Endometrium (tissue), 2 donors: ENCODE results near the gene RAB26.

Source experiments
- FAIRE-seq: peaks from 2 replicates; lab custom pipeline; 2012; peaks lifted over from hg19 to GRCh38; lab: Jason Lieb, UNC
- donor health status: control.
- donor health status: control.

Gene RAB26

GRCh38 chr16:2159175-2159838 is 10.9 kb downstream of the RAB26 start:
- FAIRE-seq, result no peak

GRCh38 chr16:2160915-2161551 is 12.6 kb downstream of the RAB26 start:
- FAIRE-seq, result no peak

- FAIRE-seq, result no peak
Measured at GRCh38 chr16:2161911-2162310, 13.5 kb downstream of the RAB26 start.

- FAIRE-seq, result no peak
Measured at GRCh38 chr16:2162676-2163118, 14.3 kb downstream of the RAB26 start.

- FAIRE-seq, result no peak
Measured at GRCh38 chr16:2163211-2163881, 14.9 kb downstream of the RAB26 start.

- no peak for FAIRE-seq
Measured at GRCh38 chr16:2165861-2166260, 17.4 kb downstream of the RAB26 start.

GRCh38 chr16:2166263-2167067 is 18.0 kb downstream of the RAB26 start:
- no peak for FAIRE-seq

GRCh38 chr16:2167068-2167638 is 18.7 kb downstream of the RAB26 start:
- FAIRE-seq, result no peak

- FAIRE-seq, result no peak
Measured at GRCh38 chr16:2170080-2170479, 21.7 kb downstream of the RAB26 start.

- FAIRE-seq, result no peak
Measured at GRCh38 chr16:2170587-2171435, 22.4 kb downstream of the RAB26 start.

GRCh38 chr16:2171601-2172178 is 23.3 kb downstream of the RAB26 start:
- no peak for FAIRE-seq

- no peak for FAIRE-seq
Measured at GRCh38 chr16:2172688-2173335, 24.4 kb downstream of the RAB26 start.

- no peak for FAIRE-seq
Measured at GRCh38 chr16:2173366-2173765, 24.9 kb downstream of the RAB26 start.

GRCh38 chr16:2173916-2174315 is 25.5 kb downstream of the RAB26 start:
- no peak for FAIRE-seq

GRCh38 chr16:2174396-2175131 is 26.1 kb downstream of the RAB26 start:
- FAIRE-seq, result no peak

GRCh38 chr16:2175454-2175853 is 27.0 kb downstream of the RAB26 start:
- no peak for FAIRE-seq

GRCh38 chr16:2176047-2176446 is 27.6 kb downstream of the RAB26 start:
- no peak for FAIRE-seq

GRCh38 chr16:2177101-2177500 is 28.7 kb downstream of the RAB26 start:
- no peak for FAIRE-seq

GRCh38 chr16:2177561-2177960 is 29.1 kb downstream of the RAB26 start:
- no peak for FAIRE-seq
